Right cardiac atrium (tissue), 5 donors: ENCODE results near the gene CTSD. TPM values are rescaled to one million over a fixed set of nuclear protein-coding genes. Genes with fewer than 3 reads are reported as not detected.
A peak's percentile ranks its signal among the peaks of the same experiment; 100 is the strongest.

Experiments
- ATAC-seq, 2 donors: fragments of 200-7000 bp; cut with Tn5 transposase; one replicate each; pipeline versions ENCODE4 v1.8.0 to v1.9.1; 2020; ENCODE audit warnings: moderate library complexity in 2 of 2, mild to moderate bottlenecking in 1 of 2
- DNase-seq, 3 donors: peaks; one replicate each; pipeline ENCODE4 v3.0.0-alpha.2; 2020
- H3K27ac ChIP-seq: one replicate; pipeline ENCODE4 v1.5.1; 2013; ENCODE audit warnings: mild to moderate bottlenecking, low read length, control low read depth, moderate library complexity
- H3K27me3 ChIP-seq: one replicate; pipeline ENCODE4 v1.6.1; 2013; ENCODE audit not compliant: control insufficient read depth, insufficient read depth
- H3K4me1 ChIP-seq: one replicate; pipeline ENCODE4 v1.6.1; 2013; ENCODE audit warnings: low read length; ENCODE audit not compliant: control insufficient read depth, insufficient read depth
- H3K4me3 ChIP-seq: one replicate; pipeline ENCODE4 v1.5.1; 2013; ENCODE audit warnings: low read length, control low read depth
- H3K9me3 ChIP-seq: one replicate; pipeline ENCODE4 v1.6.1; 2013; ENCODE audit warnings: low read length; ENCODE audit not compliant: control insufficient read depth
- WGBS: extraction: QIAGEN DNeasy Blood & Tissue Kit; methylation state at CpG from one replicate; pipeline ENCODE4 v1.1.7; 2013; 5-methylcytosine and 5-hydroxymethylcytosine counted together
- intact Hi-C, 4 donors: fragments of 100-400 bp; cut with DNase I; formaldehyde crosslinking; loops; one replicate each; pipeline versions ENCODE4 v1.11.0 to v1.14.0; 2022 to 2023
- polyA plus RNA-seq: library from polyadenylated mRNA; stranded (reverse); fragments of 200-250 nt; gene quantifications from one replicate; pipeline ENCODE4 v1.2.3, GENCODE V29; 2013
- total RNA-seq, 4 donors: library from RNA; stranded (reverse); fragmentation: NEBNext Ultra II Directional; extraction: Animal tissue kit (Norgen Biotek cat#: 25700); gene quantifications; one replicate each; pipeline ENCODE4 v1.2.1, GENCODE V29; 2021
- donor health status: healthy with polysubstance abuse.
- donor health status: DM: no; HTN: yes; CAD: no.
- donor health status: DM: no; HTN: no; CAD: no.
- donor health status: DM: no; HTN: yes; CAD: no; lungs with severe emphysema.
- donor health status: DM: yes; HTN: yes; CAD: no.

The CTSD gene
- total and polyA plus RNA-seq, 5 donors, result 674 to 748 (median 703) TPM

DNA sequence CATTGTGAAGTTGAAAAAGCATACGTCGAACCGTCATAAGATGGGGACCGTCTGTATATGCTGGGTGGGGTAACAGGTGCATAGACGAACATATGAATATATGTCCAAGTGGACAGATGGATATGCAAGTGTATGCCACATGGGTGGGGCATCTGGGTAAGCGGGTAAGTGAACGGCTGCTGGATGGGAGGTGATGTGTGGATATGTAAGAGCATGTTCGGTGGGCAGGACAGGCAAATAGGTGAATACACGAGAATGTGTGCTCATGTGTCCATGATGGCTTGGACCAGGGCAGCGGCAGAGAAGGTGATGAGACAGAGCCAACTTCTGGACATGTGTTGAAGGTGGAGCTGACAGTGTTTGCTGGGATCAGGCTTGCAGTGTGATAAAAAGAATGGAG is 25.3 kb downstream of the CTSD start:
- ATAC-seq, result no peak
- Histone ChIP-seq H3K9me3 (peaks cover 2% of the 10 kb centered on the region), H3K4me3 (no peak overlapping the region), H3K4me1 (no peaks in the 10 kb centered on the region), H3K27ac (no peak overlapping the region), H3K27me3 (no peaks in the 10 kb centered on the region)
- 92% methylated on average over 10 of the region's 10 CpGs for WGBS
- intact Hi-C loops, result no loop called here
- DNase-seq, result no peak

DNA sequence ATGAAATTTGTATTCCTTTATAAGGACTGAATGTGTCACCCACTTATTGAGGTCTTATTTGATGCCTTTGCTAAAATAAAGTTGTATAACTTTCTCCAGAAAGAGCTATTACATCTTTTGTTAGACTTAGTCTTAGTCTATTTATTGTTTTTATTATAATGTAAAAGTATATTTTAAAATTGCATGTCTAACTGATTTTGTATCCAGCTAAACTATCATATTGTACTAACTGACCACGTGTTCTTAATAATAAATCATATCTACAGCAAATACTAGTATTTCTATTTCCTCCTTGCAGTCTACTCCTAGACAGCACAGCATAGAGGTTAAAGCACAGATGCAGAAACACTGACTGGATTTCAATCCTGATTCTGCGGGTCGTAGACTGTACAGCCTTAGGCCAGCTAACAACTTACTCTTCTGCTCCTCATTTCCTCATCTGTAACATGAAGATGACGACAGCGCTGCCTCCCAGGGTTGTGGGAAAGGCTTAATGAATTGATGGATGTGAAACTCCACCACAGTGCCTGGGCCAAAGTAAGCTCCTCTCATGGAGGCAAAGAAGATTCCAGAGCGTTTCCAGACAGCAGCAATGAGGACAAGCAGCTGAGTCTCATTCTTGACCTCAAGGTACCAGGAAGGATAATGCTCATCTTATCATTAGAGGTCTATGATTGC is 26.5 kb downstream of the CTSD start:
- H3K4me3 ChIP-seq, result no peak overlapping the region
- H3K27me3 ChIP-seq, result no peaks in the 10 kb centered on the region
- H3K9me3 ChIP-seq, result peaks cover 2% of the 10 kb centered on the region
- 83% methylated on average over 6 of the region's 6 CpGs for WGBS
- no peak for ATAC-seq
- no peak for DNase-seq
- no peak overlapping the region for H3K27ac ChIP-seq
- no peaks in the 10 kb centered on the region for H3K4me1 ChIP-seq
- intact Hi-C loops, result no loop called here

DNA sequence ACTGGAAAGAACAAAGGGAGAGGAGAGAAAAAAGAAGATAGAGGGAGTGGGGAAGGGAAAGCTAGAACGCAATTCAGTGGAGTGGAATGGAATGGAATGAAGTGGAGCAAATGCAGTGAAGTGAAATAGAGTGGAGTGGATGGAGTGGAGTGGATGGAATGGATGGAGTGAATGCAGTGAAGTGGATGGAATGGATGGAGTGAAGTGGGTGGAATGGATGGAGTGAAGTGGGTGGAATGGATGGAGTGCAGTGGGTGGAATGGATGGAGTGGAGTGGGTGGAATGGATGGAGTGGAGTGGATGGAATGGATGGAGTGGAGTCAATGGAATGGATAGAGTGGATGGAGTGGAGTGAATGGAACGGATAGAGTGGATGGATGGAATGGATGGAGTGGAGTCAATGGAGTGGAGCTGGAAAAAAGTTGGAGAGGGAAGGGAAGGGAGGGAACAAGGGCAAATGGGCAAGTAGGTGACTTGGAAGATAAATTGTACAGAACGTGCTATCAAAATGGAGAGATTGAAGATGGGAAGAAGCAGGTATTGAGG is 27.2 kb downstream of the CTSD start:
- WGBS, result 64% methylated on average over 3 of the region's 3 CpGs
- DNase-seq (no peak), ATAC-seq (no peak)
- Histone ChIP-seq H3K9me3 (peaks cover 2% of the 10 kb centered on the region), H3K27me3 (no peaks in the 10 kb centered on the region), H3K4me1 (no peaks in the 10 kb centered on the region), H3K4me3 (no peak overlapping the region), H3K27ac (no peak overlapping the region)
- intact Hi-C loops, result no loop called here

DNA sequence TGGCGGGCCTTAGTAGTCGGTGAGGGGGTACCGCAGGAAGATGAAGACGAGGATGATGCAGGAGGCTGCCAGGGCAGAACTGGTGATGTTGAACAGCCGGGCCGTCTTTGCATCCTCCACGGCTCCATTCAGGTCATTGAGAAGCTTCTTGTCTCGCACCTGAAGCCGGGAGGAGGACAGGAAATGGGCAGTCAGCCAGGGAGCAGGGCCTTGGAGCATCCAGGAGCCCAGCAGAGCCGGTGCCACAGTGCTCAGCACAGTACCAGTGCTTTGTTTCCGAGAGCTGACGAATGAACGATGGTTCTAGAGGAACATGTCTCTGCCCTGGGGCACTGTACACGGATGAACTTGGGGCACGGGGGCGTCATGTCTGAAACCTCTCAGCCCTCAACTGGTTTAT is 28.5 kb downstream of the CTSD start:
- Histone ChIP-seq H3K27me3 (no peaks in the 10 kb centered on the region), H3K9me3 (peaks cover 2% of the 10 kb centered on the region), H3K4me1 (no peaks in the 10 kb centered on the region), H3K27ac (no peak overlapping the region), H3K4me3 (no peak overlapping the region)
- intact Hi-C loops, result no loop called here
- DNase-seq, result no peak
- ATAC-seq, result no peak
- 76% methylated on average over 16 of the region's 16 CpGs for WGBS

DNA sequence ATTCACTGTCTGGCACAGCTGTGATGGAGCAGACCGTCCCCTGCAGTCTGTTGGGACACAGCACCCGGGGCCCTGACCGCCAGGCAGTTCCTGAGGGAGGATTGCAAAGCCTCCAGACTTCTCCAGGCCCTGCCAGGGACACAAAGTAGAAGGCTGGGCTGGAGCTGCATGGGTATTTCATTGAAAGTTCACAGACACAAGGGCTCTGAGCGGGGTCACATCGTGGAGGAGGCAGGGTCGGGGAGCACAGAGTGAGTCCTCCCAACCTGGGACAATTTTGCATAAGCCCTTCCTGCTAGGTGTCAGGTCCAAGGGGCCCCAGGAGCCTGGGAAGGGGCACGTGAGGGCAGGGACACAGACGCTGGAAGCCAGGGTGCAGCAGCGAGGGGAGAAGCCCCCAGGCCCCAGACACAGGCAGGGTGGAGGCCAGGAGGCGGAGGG is 29.1 kb downstream of the CTSD start:
- Histone ChIP-seq H3K27ac (no peak overlapping the region), H3K27me3 (no peaks in the 10 kb centered on the region), H3K4me3 (no peak overlapping the region), H3K9me3 (peaks cover 2% of the 10 kb centered on the region), H3K4me1 (no peaks in the 10 kb centered on the region)
- no peak for ATAC-seq
- DNase-seq, result no peak
- intact Hi-C loops, result no loop called here
- 57% methylated on average over 10 of the region's 10 CpGs for WGBS

DNA sequence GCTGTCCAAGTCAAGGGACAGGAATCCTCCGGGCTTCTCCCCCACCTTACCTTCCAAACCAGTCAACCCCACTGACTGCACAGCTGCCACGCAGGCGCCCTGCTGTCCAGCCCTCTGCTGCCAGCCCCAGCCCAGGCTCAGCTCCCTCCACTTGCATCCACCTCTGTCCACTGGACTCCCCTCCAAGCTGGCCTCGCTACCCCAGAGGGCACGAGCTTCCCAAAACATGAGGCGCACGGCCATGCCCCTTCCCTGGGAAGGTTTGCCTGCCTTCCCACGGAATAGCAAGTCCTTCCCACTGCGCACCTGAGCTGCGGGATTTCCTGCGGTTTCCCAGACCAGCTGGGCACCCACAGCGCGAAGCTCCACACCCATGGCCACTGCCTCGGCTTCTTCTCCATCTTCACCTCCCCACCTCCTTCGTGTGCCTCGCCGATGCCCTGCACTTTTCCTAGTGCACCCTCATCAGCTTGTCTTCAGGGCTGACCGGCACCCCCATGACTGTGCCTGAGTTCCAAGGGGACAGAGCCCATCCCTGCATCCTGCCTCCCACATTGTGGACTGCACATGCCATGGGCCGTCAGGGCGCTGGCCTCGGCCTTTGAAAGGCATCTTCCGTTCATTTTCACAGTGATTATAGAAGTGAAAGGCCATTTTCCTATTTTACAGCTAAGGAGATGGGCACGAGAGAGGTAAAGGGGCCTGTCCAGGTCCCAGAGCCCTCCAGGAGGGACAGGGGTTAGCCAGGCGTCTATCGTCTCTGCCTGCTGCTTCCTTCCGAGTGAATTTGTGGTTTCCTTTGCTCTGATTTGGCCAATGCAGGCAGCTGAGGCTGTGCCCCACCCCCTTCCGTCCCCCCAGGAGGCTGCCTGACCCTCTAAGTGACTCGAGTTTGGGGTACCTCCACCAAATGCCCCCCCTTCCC is 29.7 kb downstream of the CTSD start:
- DNase-seq (no peak), ATAC-seq (no peak)
- peaks cover 2% of the 10 kb centered on the region for H3K9me3 ChIP-seq
- 69% methylated on average over 28 of the region's 28 CpGs for WGBS
- H3K4me1 ChIP-seq, result no peaks in the 10 kb centered on the region
- H3K27me3 ChIP-seq, result no peaks in the 10 kb centered on the region
- intact Hi-C loops, result no loop called here
- no peak overlapping the region for H3K27ac ChIP-seq
- no peak overlapping the region for H3K4me3 ChIP-seq

DNA sequence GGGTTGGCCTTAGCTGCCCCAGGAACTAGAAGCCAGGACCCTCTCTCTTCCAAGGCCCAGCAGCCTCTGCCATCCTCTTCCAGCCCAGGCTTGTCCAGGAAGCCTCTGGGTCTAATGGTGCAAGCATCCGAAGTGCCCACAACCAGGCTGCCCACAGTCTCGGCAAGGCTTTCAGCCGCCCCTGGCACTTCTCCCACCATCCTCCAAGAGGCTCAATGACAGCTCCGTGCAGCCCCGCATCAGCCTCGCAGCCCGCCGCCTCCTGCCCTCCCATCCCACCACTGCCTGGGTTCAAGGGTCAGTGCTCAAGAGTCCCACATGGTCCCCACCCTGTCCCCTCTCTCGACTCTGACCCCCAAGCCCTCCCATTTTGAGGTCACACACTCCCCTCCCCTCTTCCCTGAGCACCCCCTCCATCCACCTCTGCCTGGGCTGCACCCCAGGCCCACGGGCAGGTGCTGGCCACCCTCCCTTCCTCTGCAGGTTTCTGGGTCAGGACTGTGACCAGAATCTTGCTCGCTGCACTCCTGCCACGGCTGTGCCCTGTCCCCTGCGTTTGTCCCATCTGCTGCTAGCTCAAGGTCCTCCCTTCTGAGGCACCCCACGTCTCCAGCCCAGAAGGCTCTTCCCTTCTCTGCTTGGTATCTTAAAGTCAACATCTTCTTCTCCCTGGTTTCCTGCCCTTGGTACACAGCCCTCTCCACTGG is 30.6 kb downstream of the CTSD start:
- ATAC-seq, result peak in 1 of 2 donors; percentile 7
- no peak overlapping the region for H3K27ac ChIP-seq
- peaks cover 2% of the 10 kb centered on the region for H3K9me3 ChIP-seq
- intact Hi-C loops, result no loop called here
- H3K4me1 ChIP-seq, result no peaks in the 10 kb centered on the region
- no peaks in the 10 kb centered on the region for H3K27me3 ChIP-seq
- no peak overlapping the region for H3K4me3 ChIP-seq
- DNase-seq, result no peak
- 72% methylated on average over 14 of the region's 14 CpGs for WGBS

DNA sequence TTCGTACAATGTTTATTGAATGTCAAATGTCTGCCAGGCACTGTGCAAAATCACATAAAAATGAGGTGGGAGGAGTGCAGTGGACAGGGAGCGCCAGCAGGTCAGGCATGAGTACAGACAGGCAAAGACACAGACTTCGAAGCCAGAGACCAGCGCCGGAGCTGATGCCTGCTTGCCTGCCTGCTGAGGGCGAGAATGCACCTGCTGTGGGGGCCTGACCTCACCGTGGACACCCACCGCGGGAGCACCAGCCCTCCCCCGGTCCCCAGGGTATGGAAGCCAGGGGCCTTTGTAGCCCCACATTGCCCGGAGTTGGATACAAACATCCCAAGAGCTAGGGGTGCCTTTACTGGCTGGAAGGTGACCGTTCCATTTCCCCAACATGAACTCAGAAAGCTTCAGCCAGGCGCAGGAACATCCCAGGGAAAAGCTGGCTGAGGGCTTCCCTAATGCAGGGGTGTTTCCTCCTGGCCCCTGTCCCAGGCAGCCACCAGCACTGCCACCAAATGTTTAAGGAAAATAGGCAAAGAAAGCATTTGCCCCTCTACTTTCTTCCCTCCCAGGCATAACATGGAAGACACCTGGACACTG is 31.2 kb downstream of the CTSD start:
- ATAC-seq, result no peak
- WGBS, result 38% methylated on average over 13 of the region's 13 CpGs
- Histone ChIP-seq H3K27me3 (no peaks in the 10 kb centered on the region), H3K27ac (no peak overlapping the region), H3K4me3 (no peak overlapping the region), H3K4me1 (no peaks in the 10 kb centered on the region), H3K9me3 (peaks cover 2% of the 10 kb centered on the region)
- no peak for DNase-seq
- intact Hi-C loops, result no loop called here

DNA sequence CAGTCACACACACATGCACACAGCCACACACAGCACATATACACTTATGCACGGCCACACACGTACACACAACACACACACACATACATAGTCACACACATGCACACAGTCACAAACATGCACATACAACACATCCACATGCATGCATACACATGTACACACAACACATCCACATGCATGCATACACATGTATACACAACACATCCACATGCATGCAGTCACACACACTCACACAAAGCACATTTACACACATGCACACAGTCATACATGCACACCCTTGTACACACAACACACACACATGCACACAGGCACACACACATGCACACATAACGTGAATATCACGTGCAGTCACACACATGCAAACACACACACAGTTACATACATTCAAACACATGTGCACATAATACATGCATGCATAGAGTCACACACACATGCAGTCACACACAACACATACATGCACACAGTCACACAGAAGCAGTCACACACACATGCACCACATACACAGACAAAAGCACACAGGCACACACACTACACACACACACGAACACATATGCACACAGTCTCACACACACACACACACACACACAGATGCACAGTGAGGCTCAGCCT is 32.2 kb downstream of the CTSD start:
- Histone ChIP-seq H3K9me3 (no peaks in the 10 kb centered on the region), H3K27ac (no peak overlapping the region), H3K4me1 (no peaks in the 10 kb centered on the region), H3K4me3 (no peak overlapping the region), H3K27me3 (no peaks in the 10 kb centered on the region)
- ATAC-seq (no peak), DNase-seq (no peak)
- intact Hi-C loops, result no loop called here
- 88% methylated on average over 5 of the region's 5 CpGs for WGBS

DNA sequence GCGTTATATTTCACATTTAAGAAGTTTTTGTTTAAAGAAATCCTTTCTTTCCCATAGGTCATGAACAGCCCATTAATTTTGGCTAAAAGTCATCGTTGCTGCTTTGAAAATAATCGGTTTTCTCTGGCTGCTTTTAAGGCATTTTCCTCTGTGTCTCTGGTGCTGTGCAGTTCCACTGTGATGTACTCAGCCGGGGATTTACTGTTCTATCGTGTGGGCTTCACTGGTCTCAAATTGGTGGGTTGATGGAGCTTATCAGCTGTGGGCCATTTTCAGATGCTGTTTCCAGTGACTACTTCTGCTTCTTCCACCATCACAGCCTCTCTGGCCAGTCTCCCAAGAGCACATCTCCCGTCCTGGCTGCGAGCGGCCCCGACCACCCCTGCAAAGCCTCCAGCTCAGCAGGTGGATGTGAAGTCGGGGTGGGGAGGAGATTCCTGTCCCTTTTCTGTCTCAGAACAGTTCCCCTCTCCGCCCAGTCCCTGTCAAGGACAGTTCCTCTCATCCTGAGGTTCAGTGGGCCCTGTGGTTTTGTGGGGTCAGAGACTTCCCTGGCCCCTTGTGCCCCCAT is 33.6 kb downstream of the CTSD start:
- no peaks in the 10 kb centered on the region for H3K9me3 ChIP-seq
- 63% methylated on average over 11 of the region's 11 CpGs for WGBS
- ATAC-seq, result no peak

More for the DNA sequence above, 33.6 kb downstream of the CTSD start:
- intact Hi-C loops, result no loop called here
- H3K4me1 ChIP-seq, result no peaks in the 10 kb centered on the region
- H3K27ac ChIP-seq, result no peak overlapping the region
- no peaks in the 10 kb centered on the region for H3K27me3 ChIP-seq
- no peak overlapping the region for H3K4me3 ChIP-seq
- no peak for DNase-seq
